Fibroblast of skin of right biceps (primary cell): ENCODE measurements around the gene FXR1.
"Not testable (repeated sequence)": the region's sequence is repeated elsewhere in the genome, so short reads cannot be mapped to it uniquely, and the experiment has no call there.

Experiments used
- DNase-seq: peaks from one replicate; pipeline ENCODE4 v3.0.0-alpha.2; 2013

Gene FXR1

DNA sequence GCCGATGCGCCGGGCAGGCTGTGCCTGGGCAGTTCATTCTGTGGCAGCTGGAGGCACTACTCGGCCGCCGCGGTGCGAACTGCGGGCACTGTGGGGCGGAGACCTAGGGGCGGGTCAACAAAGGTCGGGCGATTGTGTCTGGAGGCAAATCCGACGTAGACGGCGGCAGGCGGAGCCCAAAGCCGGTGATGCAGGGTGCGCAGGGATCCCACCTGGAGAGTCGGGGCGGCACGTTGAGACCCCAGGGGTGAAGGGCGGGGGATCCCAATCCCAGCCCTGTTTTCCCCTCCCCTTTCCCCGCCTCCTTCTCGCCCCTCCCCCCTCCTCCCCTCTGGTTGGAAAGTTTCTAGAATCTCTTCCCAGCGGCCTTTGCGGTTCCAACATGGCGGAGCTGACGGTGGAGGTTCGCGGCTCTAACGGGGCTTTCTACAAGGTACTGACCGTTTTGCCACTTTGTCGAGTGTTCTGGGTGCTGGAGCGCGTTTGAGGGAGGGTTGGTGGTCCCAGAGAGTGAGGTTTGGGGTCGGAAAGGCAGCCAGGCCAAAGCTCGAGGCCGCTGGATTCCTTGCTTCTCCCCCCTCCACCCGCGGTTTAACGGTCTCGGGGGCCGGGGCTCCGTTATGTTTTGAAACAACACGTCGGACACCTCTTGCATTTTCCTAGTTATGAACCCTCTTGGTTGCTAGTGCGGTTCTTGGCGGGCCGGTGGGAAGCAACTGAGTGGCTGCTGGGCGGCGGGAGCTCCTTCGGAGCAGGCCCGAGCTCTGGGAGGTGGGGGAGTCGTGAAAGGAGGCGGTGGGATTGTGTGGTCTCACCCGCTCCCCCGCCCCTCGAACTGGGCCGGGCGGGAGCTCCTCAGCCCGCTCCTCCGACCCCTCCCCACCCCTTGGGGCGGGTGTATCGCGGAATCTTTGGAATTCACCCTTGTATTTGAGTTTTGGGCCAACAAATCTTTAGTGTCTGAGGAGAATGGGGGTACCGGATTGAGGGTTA is at the start of gene FXR1:
Gene FXR1, plus strand, starts transcription at position 367 of the 993 bp plus-strand sequence. Its CDS starts 16 bp downstream, at position 383.
- peak; percentile 83 for DNase-seq

DNA sequence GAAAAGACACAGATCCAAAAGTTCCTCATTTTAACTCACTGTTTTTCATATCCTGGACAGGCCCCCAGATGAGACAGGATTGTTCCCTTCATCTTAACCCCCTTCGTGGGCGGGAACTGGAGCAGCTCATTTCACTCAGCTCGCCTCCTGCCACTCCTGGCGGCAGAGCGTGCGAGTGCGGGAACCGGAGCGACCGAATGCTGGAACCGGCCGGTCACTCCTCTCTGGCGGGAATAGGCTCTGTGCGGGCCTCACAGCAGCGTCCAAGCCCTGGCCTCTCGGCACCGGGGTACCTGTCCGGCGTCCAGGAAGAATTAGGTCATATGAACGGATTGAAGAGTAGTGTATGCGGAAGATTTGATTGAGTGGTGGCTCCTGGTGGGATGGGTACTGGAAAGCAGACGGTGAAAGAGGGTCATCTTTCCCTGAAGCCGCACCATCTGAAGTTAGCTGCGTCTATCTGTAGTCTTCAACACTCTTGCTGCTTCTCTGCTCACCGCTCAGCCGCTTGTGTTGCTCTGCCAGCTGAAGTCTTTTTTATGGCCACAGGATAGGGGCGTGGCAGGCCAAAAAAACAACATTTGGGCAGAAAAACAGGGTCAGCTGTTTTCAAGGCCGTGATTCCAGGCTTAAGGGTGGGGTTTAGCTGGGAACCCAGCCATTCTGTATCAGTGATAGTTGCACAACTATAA is 42.3 kb upstream of the FXR1 start:
- no peak for DNase-seq

DNA sequence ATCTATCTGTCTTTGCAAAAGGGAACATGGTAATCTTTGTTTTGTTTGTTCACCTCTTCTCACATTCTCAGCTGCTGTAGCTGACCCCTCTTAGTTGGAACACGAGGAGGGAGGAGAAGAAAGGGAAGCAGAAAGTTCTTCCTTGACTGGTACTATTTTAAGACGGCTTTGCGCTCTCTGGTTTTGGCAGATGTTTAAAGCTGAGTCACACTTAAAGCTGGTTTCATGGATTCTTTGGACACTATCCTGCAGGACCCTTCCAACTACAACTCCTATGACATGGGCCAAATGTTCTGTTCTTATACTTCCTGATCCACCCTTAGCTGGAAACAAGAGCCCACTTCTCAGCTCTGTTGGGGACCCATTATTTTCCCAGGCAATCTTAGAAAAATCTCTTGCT is 40.6 kb upstream of the FXR1 start:
- peak; percentile 19 for DNase-seq

DNA sequence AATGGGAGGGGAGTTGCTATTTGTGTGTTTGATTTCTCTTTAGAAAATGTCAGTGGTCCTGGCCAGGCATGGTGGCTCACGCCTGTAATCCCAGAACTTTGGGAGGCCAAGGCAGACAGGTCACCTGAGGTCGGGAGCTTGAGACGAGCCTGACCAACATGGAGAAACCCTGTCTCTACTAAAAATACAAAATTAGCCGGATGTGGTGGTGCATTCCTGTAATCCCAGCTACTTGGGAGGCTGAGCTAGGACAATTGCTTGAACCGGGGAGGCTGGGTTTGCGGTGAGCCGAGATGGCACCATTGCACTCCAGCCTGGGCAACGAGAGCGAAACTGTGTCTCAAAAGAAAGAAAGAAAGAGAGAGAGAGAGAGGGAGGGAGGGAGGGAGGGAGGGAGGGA is 40.0 kb upstream of the FXR1 start:
- DNase-seq, result not testable (repeated sequence)

DNA sequence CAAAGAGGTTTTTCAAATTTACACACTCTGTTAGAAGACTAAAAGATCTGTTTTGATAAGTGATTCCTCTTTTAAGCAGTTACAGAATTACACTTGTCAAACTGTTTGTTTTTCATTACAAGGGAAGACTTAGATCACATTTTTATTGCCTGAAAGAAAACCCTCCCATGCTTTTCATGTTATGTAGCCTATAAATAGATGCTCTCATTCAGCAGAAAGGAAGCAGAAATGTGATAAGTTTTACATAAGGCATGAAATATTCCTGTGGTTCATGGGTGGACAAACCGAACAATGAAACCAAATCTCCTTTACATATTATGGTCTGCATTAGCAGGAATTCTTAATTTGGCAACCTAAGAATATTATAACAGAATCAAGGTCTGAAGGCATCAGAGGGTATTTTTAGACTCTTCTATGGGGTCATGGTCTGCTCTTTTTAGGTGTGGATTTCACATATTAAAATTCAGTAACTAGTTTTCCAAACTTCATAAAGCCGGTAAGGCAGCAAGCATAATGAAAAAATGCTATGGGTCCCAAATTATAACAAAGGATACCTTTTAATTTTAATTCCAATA is 37.3 kb upstream of the FXR1 start:
- DNase-seq, result no peak

- DNase-seq, result no peak
Observed at GRCh38 chr3:180881065-180881801, 31.2 kb upstream of the FXR1 start.

- no peak for DNase-seq
Observed at GRCh38 chr3:180882115-180882514, 30.4 kb upstream of the FXR1 start.

GRCh38 chr3:180888992-180889560 is 23.4 kb upstream of the FXR1 start:
- no peak for DNase-seq

GRCh38 chr3:180898572-180898971 is 13.9 kb upstream of the FXR1 start:
- DNase-seq, result no peak

DNA sequence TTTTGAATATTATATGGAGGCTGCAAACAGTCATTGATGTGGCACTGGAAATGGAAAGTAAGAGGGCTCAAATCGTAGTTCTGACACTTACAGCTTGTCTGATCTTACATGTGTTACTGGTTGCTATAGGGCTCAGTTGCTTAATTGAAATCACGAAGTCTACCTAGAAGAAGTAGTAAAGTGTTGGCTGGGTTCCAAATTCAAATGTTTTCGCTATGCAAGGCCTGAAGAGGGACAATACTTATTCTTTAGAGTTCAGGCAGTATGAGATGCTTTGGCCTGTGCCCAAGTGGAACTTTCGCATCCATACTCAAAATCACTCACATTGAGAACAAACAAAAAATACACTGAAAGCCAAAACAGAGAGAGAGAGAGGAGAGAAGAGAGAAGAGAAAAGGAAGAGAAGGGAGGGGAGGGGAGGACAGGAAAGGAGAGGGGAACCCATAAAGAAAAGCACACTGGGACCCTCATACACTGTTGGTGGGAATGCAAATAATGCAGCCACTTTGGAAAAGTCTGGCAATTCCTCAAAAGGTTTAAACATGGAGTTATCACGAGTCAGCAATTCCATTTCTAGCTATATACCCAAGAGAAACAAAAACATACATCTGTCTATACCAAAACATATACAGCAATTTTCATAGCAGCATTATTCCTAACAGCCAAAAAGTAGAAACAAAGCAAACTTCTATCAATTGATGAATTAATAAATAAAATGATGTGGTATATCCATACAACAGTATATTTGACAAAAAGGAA is 2.9 kb upstream of the FXR1 start:
- DNase-seq, result no peak

DNA sequence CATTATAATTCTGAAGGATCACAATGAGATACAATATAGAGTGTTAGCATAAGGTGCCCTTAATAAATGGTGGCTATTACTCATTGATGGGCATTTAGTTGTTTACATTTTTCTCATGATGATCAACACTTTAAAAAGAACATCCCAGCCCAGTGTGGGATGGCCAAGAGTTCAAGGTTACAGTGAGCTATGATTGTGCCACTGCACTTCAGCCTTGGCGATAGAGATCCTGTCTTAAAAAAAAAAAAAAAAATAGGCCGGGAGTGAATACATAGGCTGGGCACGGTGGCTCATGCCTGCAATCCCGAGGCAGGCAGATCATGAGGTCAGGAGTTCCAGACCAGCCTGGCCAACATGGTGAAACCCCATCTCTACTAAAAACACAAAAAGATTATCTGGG is 1.6 kb upstream of the FXR1 start:
- DNase-seq, result no peak

DNA sequence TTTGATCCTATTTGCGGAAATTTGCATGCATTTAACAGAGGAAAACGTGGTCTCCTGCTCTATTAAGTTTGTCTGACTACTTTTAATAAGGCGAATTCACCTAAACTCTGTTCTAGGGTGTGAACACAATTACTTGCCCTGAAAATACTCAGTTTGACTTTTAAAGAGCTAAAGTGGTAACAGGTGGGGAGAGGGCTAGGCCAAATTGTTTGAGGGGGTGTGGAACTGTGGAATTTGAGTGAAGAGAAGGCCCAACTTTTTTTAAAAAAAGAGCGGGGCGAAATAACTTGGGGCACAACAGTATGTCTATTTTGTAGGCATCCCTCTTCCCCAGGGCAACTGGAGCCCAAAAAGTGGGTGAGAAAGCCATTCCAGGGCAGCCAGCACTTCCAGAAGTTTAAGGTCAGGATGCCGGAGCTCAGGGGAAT is 580 bp upstream of the FXR1 start:
- DNase-seq, result no peak

GRCh38 chr3:180913581-180914404 is 1.3 kb downstream of the FXR1 start:
- DNase-seq, result no peak

- no peak for DNase-seq
Observed at GRCh38 chr3:180918542-180918941, 6.1 kb downstream of the FXR1 start.

DNA sequence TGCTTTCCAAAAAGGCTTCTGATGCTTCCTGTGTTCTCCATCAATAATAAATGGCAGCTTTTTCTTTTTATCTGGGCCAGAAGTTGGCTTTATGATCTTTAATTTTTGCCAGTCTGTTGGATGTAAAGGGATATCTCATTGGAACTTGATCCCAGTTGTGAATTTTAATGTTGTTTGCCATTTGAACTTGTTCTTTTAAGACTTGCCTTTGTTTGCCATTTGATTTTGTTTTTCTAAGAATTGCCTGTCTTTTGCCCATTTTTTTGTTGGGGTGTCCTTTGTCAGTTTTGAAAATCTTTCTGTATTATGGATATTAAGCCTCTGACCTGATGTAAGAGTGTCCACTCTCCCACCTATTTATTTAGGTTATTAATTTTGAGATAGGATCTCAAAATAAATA is 9.8 kb downstream of the FXR1 start:
- no peak for DNase-seq

- DNase-seq, result no peak
Observed at GRCh38 chr3:180923561-180923960, 11.1 kb downstream of the FXR1 start.

DNA sequence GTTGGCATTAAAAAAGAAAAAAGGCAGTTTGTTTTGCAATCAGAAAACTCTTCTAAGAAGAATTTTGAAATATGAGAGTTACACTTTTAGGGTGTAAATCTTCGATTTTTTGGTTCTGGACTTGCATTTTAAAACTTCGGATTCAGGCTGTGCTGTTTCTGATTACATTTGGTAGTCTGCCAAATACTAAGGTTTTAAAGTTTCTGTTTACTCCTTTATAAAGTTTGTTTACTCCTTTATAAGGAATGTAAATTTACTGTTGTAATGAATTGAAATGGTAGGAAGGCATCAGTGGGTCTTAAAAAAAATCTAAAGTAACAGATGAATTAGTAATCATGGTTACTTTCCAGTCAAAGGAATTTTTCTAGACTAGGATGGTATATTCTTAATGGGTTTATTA is 14.1 kb downstream of the FXR1 start:
- no peak for DNase-seq

GRCh38 chr3:180929376-180929775 is 16.9 kb downstream of the FXR1 start:
- DNase-seq, result no peak

- DNase-seq, result no peak
Observed at GRCh38 chr3:180930526-180930925, 18.1 kb downstream of the FXR1 start.

DNA sequence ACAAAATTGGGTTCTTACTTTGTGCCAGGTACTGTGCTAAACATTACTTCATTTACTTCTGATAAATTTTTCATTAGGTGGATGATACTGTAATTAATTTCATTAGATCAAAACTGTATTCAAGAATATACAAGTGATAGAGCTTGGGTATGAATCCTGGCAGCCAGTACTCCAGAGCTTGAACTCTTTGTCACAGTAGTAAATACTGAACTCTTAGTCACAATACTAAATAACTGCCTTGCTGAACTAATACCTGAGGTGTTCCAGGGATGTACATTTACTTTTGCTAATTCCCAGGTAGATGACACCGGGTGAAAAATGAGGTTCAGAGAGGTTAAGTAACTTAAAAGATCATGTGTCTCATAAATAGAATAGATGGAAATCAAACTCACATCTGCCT is 20.3 kb downstream of the FXR1 start:
- DNase-seq, result no peak

GRCh38 chr3:180934638-180935037 is 22.2 kb downstream of the FXR1 start:
- DNase-seq, result no peak
